HepG2 (cell line): ENCODE measurements around the gene XG. TPM values are rescaled to one million over a fixed set of nuclear protein-coding genes. Genes with fewer than 3 reads are reported as not detected.
"Not testable (repeated sequence)": the region's sequence is repeated elsewhere in the genome, so short reads cannot be mapped to it uniquely, and the experiment has no call there.

Experiments used
- ATAC-seq: fragments of 200-7000 bp; cut with Tn5 transposase; 3 replicates; pipeline ENCODE4 v1.9.1; 2020; ENCODE audit warnings: mild to moderate bottlenecking, moderate library complexity
- BruUV-seq: library from RNA; stranded (reverse); fragments of 400-500 nt; replicated peaks from 2 replicates; lab custom pipeline; 2021; lab: Mats Ljungman, UMichigan
- CTCF ChIA-PET: fragments of 300-600 bp; formaldehyde crosslinking; extraction: SDS; loops from one replicate; lab custom pipeline; 2021; ENCODE audit warnings: low total read pairs, inconsistent platforms, low intra/inter-chr PET ratio; lab: Yijun Ruan, JAX
- POLR2A ChIA-PET: fragments of 350-600 bp; sonication (Branson Sonifier 250); formaldehyde crosslinking; loops from one replicate; lab custom pipeline; 2020; ENCODE audit warnings: antibody characterized with exemption, inconsistent platforms; lab: Yijun Ruan, JAX
- DNase-seq: peaks from one replicate; pipeline ENCODE4 v3.0.0-alpha.2; 2015; ENCODE audit warnings: low spot score
- FAIRE-seq: peaks from 3 replicates; lab custom pipeline; 2011; peaks lifted over from hg19 to GRCh38; lab: Jason Lieb, UNC
- H2AFZ ChIP-seq: one replicate; pipeline ENCODE4 v1.6.1; 2011; ENCODE audit warnings: low read length, inconsistent platforms
- H3K27ac ChIP-seq: fragments of 300-600 bp; 3 replicates; pipeline ENCODE4 v1.8.0; 2011; ENCODE audit warnings: mixed run types, mild to moderate bottlenecking, mixed read lengths, low read length, inconsistent platforms; ENCODE audit not compliant: insufficient read depth; ENCODE audit errors: extremely low read length
- H3K27me3 ChIP-seq, 2 experiments: fragments of 200-600 bp in 1 of 2; 2 replicates in 1 of 2; 3 replicates in 1 of 2; pipeline versions ENCODE4 v1.6.0 to v1.8.0; 2011; ENCODE audit warnings: low read length in 2 of 2, mild to moderate bottlenecking in 2 of 2, moderate library complexity in 2 of 2, inconsistent platforms in 1 of 2; ENCODE audit not compliant: insufficient read depth in 2 of 2, control insufficient read depth in 1 of 2
- H3K36me3 ChIP-seq, 2 experiments: fragments of 200-600 bp in 1 of 2; replicated peaks in 1 of 2; 2 replicates in 1 of 2; 3 replicates in 1 of 2; pipeline versions ENCODE4 v1.5.1 to v1.8.0; 2011; ENCODE audit warnings: low read length in 2 of 2, inconsistent platforms in 1 of 2; ENCODE audit not compliant: insufficient read depth in 2 of 2, control insufficient read depth in 1 of 2
- H3K4me1 ChIP-seq: 2 replicates; pipeline ENCODE4 v1.5.1; 2012; ENCODE audit warnings: low read length, inconsistent platforms; ENCODE audit not compliant: insufficient read depth
- H3K4me2 ChIP-seq: 2 replicates; pipeline ENCODE4 v1.6.0; 2011; ENCODE audit warnings: low read depth, low read length, inconsistent platforms
- H3K4me3 ChIP-seq, 3 experiments: fragments of 200-600 bp in 1 of 3; sonication (generic), shearing (Covaris generic) in 1 of 3; replicated peaks in 1 of 3; 2 replicates each; pipeline ENCODE4 v1.5.1; 2011 to 2016; ENCODE audit warnings: low read length in 3 of 3, inconsistent platforms in 2 of 3, low read depth in 2 of 3, mild to moderate bottlenecking in 2 of 3, control low read depth in 1 of 3, mixed read lengths in 1 of 3; ENCODE audit not compliant: insufficient read depth in 1 of 3
- H3K79me2 ChIP-seq: one replicate; pipeline ENCODE4 v1.6.1; 2011; ENCODE audit warnings: low read length, inconsistent platforms; ENCODE audit not compliant: insufficient read depth
- H3K9ac ChIP-seq: 2 replicates; pipeline ENCODE4 v1.6.0; 2011; ENCODE audit warnings: mild to moderate bottlenecking, low read depth, low read length, inconsistent platforms; ENCODE audit not compliant: insufficient read depth
- H3K9me3 ChIP-seq: 2 replicates; pipeline ENCODE4 v1.5.1; 2012; ENCODE audit warnings: mild to moderate bottlenecking, low read length
- H4K20me1 ChIP-seq: 2 replicates; pipeline ENCODE4 v1.6.0; 2011; ENCODE audit warnings: inconsistent platforms, mild to moderate bottlenecking, low read length, moderate library complexity; ENCODE audit not compliant: insufficient read depth
- TOPORS ChIP-seq: sonication (generic); formaldehyde crosslinking; IDR thresholded peaks from 2 replicates; pipeline ENCODE4 v1.8.0; 2023; ENCODE audit warnings: mild to moderate bottlenecking, missing genetic modification reagents
- ZFAT ChIP-seq: sonication (generic); formaldehyde crosslinking; conservative IDR thresholded peaks from 2 replicates; pipeline ENCODE4 v1.8.1; 2023; ENCODE audit warnings: missing genetic modification reagents, inconsistent platforms
- ZNF468 ChIP-seq: sonication (generic); formaldehyde crosslinking; IDR thresholded peaks from 2 replicates; pipeline ENCODE4 v1.8.0; 2022; ENCODE audit warnings: mild to moderate bottlenecking, moderate library complexity, missing genetic modification reagents
- ZNF703 ChIP-seq: sonication (generic); formaldehyde crosslinking; IDR thresholded peaks from 2 replicates; pipeline ENCODE4 v1.5.1; 2020; ENCODE audit warnings: missing genetic modification reagents, mild to moderate bottlenecking, moderate library complexity, borderline replicate concordance
- ZNF883 ChIP-seq: sonication (generic); formaldehyde crosslinking; IDR thresholded peaks from 2 replicates; pipeline ENCODE4 v1.5.1; 2020; ENCODE audit warnings: mild to moderate bottlenecking, missing genetic modification reagents; ENCODE audit errors: not compliant biosample characterization
- WGBS: methylation state at CpG from one replicate; pipeline ENCODE4 v1.1.6; 2017; ENCODE audit warnings: low lambda C conversion rate; 5-methylcytosine and 5-hydroxymethylcytosine counted together
- in situ Hi-C: cut with HindIII; loops from 2 replicates; pipeline ENCODE4 v1.10.0; 2017; ENCODE audit warnings: low pct_unique_long_range_greater_than_20kb; ENCODE audit not compliant: extremely low pct_ligation_motif_present
- intact Hi-C: fragments of 100-400 bp; cut with micrococcal nuclease; formaldehyde crosslinking; loops from one replicate; pipeline ENCODE4 v1.10.0; 2022; ENCODE audit not compliant: unreplicated experiment
- polyA plus RNA-seq, 8 experiments: library from polyadenylated mRNA; depleted of rRNA in 3 of 8; stranded (reverse) in 7 of 8; unstranded in 1 of 8; fragments of >200 nt; fragmentation: Illumina TruSeq in 4 of 8; extraction: Trizol in 4 of 8; gene quantifications; 2 replicates each; pipeline versions ENCODE4 v1.2.1 to v1.2.3, GENCODE V29; 2011 to 2016; ENCODE audit warnings: low read depth in 4 of 8, missing spikeins in 1 of 8, mixed read lengths in 1 of 8; ENCODE audit not compliant: insufficient read depth in 1 of 8
- total RNA-seq, 5 experiments: library from RNA; depleted of rRNA; stranded (reverse); fragments of >200 nt; fragmentation: Illumina TruSeq; extraction: Trizol; gene quantifications; 2 replicates each; pipeline ENCODE4 v1.2.3, GENCODE V29; 2016; ENCODE audit warnings: low read depth in 1 of 5
- TF ChIP-seq, protein P1 (sequence below): sonication (generic); formaldehyde crosslinking; IDR thresholded peaks from 2 replicates; pipeline ENCODE4 v1.8.0; 2022; ENCODE audit warnings: missing genetic modification reagents, mild to moderate bottlenecking, inconsistent platforms, borderline replicate concordance

The XG gene
- total and polyA plus RNA-seq, 2 of the 13 experiments (the other 11 are each of a cell fraction or from before 2014, with no cell fraction given): not detected

DNA sequence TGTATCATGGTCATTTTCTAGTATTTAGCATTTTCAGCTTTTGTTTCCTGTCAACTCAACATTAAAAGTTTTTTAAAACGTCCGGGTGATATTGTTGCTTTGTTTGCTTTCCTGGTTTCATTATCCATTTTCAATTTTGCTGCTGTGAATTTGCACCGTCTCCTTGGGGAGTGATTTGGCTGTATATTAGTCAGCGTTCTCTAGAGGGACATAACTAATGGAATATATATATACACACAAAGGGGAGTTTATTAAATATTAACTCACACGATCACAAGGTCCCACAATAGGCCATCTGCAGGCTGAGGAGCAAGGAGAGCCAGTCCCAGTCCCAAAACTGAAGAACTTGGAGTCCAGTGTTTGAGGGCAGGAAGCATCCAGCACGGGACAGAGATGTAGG is 5.6 kb upstream of the XG start:
- intact Hi-C loops, BruUV-seq, POLR2A ChIA-PET, H3K9ac ChIP-seq, CTCF ChIA-PET, H3K9me3 ChIP-seq, H3K27ac ChIP-seq, H2AFZ ChIP-seq, in situ Hi-C loops, DNase-seq, H3K36me3 ChIP-seq, H3K27me3 ChIP-seq, H4K20me1 ChIP-seq, FAIRE-seq, H3K4me3 ChIP-seq, H3K79me2 ChIP-seq, H3K4me2 ChIP-seq: not testable (repeated sequence)
- 28% methylated on average over 6 of the region's 6 CpGs for WGBS
- ATAC-seq: peak; percentile 27
- H3K4me1 ChIP-seq: peaks cover 15% of the 10 kb centered on the region

DNA sequence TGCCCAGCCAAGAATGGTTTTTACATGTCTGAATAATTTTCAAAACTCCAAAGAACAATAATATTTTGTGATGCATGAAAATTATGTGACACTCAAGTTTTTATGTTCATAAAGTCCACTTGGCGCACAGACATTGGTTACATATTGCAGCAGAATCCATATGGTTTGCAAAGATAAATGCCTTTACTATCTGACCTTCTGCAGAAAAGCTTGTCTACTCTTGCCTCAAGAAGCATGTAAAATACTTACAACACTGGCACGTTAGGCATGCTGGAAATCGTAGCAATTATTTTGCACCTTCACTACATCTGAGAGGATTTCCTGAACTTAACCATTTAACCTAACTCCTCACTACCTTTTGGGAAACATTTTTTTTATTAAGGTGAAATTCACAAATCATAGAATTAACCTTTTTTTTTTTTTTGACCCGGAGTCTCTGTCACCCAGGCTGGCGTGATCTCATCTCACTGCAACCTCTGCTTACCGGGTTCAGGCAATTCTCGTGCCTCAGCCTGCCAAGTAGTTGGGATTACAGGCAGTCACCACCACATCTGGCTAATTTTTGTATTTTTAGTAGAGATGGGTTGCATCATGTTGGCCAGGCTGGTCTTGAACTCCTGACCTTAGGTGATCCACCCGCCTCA is 3.5 kb upstream of the XG start:
- no peak for FAIRE-seq
- H2AFZ ChIP-seq: no peak overlapping the region
- H4K20me1 ChIP-seq: no peaks in the 10 kb centered on the region
- intact Hi-C loops (no loop called here), in situ Hi-C loops (no loop called here)
- H3K27me3 ChIP-seq: no peaks in the 10 kb centered on the region
- POLR2A ChIA-PET: no interaction called here
- ATAC-seq: no peak
- no TSS peak for BruUV-seq
- TF ChIP-seq, protein P1, sequence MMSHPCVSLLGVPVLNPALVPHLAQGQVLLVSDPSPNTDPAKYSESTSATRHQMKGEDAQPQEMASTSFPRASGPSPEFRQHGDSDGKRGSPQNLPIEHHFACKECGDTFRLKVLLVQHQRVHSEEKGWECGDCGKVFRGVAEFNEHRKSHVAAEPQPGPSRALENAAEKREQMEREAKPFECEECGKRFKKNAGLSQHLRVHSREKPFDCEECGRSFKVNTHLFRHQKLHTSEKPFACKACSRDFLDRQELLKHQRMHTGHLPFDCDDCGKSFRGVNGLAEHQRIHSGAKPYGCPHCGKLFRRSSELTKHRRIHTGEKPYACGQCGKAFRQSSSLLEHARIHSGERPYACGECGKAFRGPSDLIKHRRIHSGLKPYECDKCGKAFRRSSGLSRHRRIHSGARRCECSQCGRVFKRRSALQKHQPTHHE: no peak
- TF ChIP-seq ZNF703 (CRISPR knock-in tag): no peak
- no peak for TF ChIP-seq ZNF883 (CRISPR knock-in tag)
- no peak for TF ChIP-seq TOPORS (CRISPR knock-in tag)
- no peak for TF ChIP-seq ZNF468 (CRISPR knock-in tag)
- no peak for TF ChIP-seq ZFAT
- H3K4me1 ChIP-seq: peaks cover 22% of the 10 kb centered on the region
- no peaks in the 10 kb centered on the region for H3K9me3 ChIP-seq
- 83% methylated on average over 7 of the region's 8 CpGs for WGBS
- DNase-seq: no peak
- H3K36me3 ChIP-seq: no peaks in the 10 kb centered on the region
- CTCF ChIA-PET: no interaction called here
- no peak overlapping the region for H3K9ac ChIP-seq
- H3K27ac ChIP-seq: no peak overlapping the region
- H3K4me3 ChIP-seq: no peak overlapping the region
- no peak overlapping the region for H3K4me2 ChIP-seq
- no peaks in the 10 kb centered on the region for H3K79me2 ChIP-seq
